PFSK-1 (cell line): ENCODE data around the gene SPAG9.

ENCODE experiments used
- FOXP2 ChIP-seq: optimal IDR thresholded peaks from 2 replicates; pipeline ENCODE3; 2011; ENCODE audit warnings: borderline replicate concordance, control low read depth, inconsistent platforms; ENCODE audit not compliant: insufficient read depth; ENCODE audit errors: extremely low read length, extremely low read depth
- POLR2AphosphoS5 ChIP-seq: IDR thresholded peaks from 2 replicates; pipeline ENCODE4 v1.6.1; 2012; ENCODE audit warnings: low read depth, mild to moderate bottlenecking, control low read depth, low read length, moderate library complexity
- SIN3A ChIP-seq: IDR thresholded peaks from 2 replicates; pipeline ENCODE4 v1.6.1; 2012; ENCODE audit warnings: mild to moderate bottlenecking, low read length, moderate library complexity, borderline replicate concordance; ENCODE audit not compliant: insufficient read depth
- TAF1 ChIP-seq: IDR thresholded peaks from 2 replicates; pipeline ENCODE4 v1.6.1; 2012; ENCODE audit warnings: low read length, control low read depth, borderline replicate concordance; ENCODE audit not compliant: insufficient read depth
- TF ChIP-seq, protein P1 (sequence below), 2 experiments: IDR thresholded peaks; 2 replicates each; pipeline versions ENCODE4 v1.6.1 to v1.8.0; 2011 to 2012; ENCODE audit warnings: low read depth in 2 of 2, low read length in 2 of 2, control low read depth in 1 of 2, inconsistent platforms in 1 of 2, mild to moderate bottlenecking in 1 of 2, moderate library complexity in 1 of 2; ENCODE audit not compliant: insufficient read depth in 1 of 2

The SPAG9 gene

DNA sequence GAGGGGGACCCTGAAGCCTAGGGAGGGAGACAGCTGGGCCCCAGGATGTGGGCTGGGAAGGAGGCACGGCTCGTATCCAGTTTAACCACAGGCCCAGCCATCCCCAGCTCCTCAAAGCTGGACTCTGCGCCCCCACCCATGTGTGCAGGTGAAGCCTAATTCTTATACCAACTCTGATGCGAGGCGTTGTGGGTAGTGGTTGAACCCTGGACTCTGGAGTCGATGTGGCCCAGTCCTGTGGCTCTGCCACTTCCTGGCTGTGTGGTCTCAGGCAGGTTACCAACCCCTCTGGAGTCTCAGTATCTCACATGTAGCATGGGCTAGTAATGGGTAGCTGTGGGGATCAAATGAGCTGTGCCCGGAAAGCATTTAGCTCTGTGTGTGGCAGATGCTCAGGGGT lies 194.1 kb downstream of the SPAG9 start:
- no peak for TF ChIP-seq SIN3A

- no peak for TF ChIP-seq FOXP2
- TF ChIP-seq TAF1: no peak
- TF ChIP-seq, protein P1, sequence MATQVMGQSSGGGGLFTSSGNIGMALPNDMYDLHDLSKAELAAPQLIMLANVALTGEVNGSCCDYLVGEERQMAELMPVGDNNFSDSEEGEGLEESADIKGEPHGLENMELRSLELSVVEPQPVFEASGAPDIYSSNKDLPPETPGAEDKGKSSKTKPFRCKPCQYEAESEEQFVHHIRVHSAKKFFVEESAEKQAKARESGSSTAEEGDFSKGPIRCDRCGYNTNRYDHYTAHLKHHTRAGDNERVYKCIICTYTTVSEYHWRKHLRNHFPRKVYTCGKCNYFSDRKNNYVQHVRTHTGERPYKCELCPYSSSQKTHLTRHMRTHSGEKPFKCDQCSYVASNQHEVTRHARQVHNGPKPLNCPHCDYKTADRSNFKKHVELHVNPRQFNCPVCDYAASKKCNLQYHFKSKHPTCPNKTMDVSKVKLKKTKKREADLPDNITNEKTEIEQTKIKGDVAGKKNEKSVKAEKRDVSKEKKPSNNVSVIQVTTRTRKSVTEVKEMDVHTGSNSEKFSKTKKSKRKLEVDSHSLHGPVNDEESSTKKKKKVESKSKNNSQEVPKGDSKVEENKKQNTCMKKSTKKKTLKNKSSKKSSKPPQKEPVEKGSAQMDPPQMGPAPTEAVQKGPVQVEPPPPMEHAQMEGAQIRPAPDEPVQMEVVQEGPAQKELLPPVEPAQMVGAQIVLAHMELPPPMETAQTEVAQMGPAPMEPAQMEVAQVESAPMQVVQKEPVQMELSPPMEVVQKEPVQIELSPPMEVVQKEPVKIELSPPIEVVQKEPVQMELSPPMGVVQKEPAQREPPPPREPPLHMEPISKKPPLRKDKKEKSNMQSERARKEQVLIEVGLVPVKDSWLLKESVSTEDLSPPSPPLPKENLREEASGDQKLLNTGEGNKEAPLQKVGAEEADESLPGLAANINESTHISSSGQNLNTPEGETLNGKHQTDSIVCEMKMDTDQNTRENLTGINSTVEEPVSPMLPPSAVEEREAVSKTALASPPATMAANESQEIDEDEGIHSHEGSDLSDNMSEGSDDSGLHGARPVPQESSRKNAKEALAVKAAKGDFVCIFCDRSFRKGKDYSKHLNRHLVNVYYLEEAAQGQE (IDR thresholded peaks at IDR 0.05; ENCODE audit: insufficient read depth in 1 of 2, low read depth in 2 of 2, low read length in 2 of 2): no peak
- TF ChIP-seq POLR2AphosphoS5: no peak
- no peak for TF ChIP-seq SIN3A
Measured at GRCh38 chr17:50925296-50925891, 195.3 kb downstream of the SPAG9 start.

- TF ChIP-seq TAF1 (no peak), FOXP2 (no peak), SIN3A (no peak)
Measured at GRCh38 chr17:50924800-50925199, 195.9 kb downstream of the SPAG9 start.

DNA sequence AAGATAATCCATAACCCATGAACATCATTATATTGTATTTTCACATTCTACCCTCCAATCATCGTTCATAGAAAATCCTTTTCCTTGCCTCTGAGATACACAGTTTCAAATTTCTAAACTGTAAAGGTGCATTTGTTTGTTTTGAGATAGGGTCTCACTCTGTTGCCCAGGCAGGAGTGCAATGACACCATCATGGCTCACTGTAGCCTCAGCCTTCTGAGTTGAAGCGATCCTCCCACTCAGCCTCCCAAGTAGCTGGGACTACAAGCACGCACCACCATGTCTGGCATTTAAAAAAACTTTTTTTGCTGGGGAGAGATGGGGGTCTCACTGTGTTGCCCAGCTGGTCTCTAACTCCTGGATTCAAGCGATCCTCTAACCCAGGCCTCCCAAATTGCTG lies 196.4 kb downstream of the SPAG9 start:
- TF ChIP-seq, protein P1 (IDR thresholded peaks at IDR 0.05; ENCODE audit: insufficient read depth in 1 of 2, low read depth in 2 of 2, low read length in 2 of 2): no peak
- TF ChIP-seq TAF1 (no peak), POLR2AphosphoS5 (no peak), SIN3A (no peak), FOXP2 (no peak)

DNA sequence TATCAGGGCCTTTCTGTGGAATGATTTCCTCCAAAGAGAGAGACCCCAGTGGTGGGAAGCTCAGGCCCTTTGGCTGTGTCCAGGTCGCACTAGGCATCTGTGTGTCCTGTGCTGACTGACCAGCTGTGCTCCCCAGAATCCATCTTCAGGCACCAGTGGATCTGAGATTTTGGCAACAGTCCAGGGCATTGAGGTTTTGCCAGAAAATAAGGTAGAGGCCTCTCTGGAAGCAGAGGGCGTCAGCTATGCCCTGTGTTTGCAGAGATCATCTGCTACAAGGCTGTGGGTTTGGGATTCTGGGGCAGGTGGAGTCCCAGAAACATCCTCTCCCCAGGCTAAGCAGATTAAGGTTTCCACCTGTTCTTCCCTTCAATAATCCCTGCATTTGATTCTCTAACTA lies 197.1 kb downstream of the SPAG9 start:
- no peak for TF ChIP-seq POLR2AphosphoS5
- no peak for TF ChIP-seq TAF1
- TF ChIP-seq SIN3A: no peak
- TF ChIP-seq, protein P1 (IDR thresholded peaks at IDR 0.05; ENCODE audit: insufficient read depth in 1 of 2, low read depth in 2 of 2, low read length in 2 of 2): no peak
- no peak for TF ChIP-seq FOXP2

GRCh38 chr17:50922721-50923405 lies 197.8 kb downstream of the SPAG9 start:
- no peak for TF ChIP-seq POLR2AphosphoS5
- TF ChIP-seq, protein P1 (IDR thresholded peaks at IDR 0.05; ENCODE audit: insufficient read depth in 1 of 2, low read depth in 2 of 2, low read length in 2 of 2): no peak
- no peak for TF ChIP-seq TAF1
- TF ChIP-seq FOXP2: no peak
- no peak for TF ChIP-seq SIN3A
